Measurements from ENCODE around the gene ARHGEF16.
A peak's percentile ranks its signal among the peaks of the same experiment; 100 is the strongest.

The ARHGEF16 gene

GRCh38 chr1:3519301-3519885, 64.9 kb downstream of the ARHGEF16 start:
- no peak for DNase-seq (ENCODE audit: low spot score)

- DNase-seq (ENCODE audit: low spot score): no peak
These were observed 66.2 kb downstream of the ARHGEF16 start for GRCh38 chr1:3520419-3521378.

GRCh38 chr1:3521426-3521825, 67.0 kb downstream of the ARHGEF16 start:
- DNase-seq (ENCODE audit: low spot score): no peak

- DNase-seq (ENCODE audit: low spot score): no peak
These were observed 67.6 kb downstream of the ARHGEF16 start for GRCh38 chr1:3522112-3522511.

- no peak for DNase-seq (ENCODE audit: low spot score)
These were observed 68.2 kb downstream of the ARHGEF16 start for GRCh38 chr1:3522564-3523265.

- no peak for DNase-seq (ENCODE audit: low spot score)
These were observed 69.5 kb downstream of the ARHGEF16 start for GRCh38 chr1:3523980-3524379.

GRCh38 chr1:3524556-3525203, 70.2 kb downstream of the ARHGEF16 start:
- no peak for DNase-seq (ENCODE audit: low spot score)

GRCh38 chr1:3525551-3526482, 71.4 kb downstream of the ARHGEF16 start:
- DNase-seq (ENCODE audit: low spot score): no peak

- DNase-seq (ENCODE audit: low spot score): no peak
These were observed 73.3 kb downstream of the ARHGEF16 start for GRCh38 chr1:3527774-3528173.

- peak; percentile 66 for DNase-seq (ENCODE audit: low spot score)
These were observed 74.7 kb downstream of the ARHGEF16 start for GRCh38 chr1:3529099-3529729.

- no peak for DNase-seq (ENCODE audit: low spot score)
These were observed 75.8 kb downstream of the ARHGEF16 start for GRCh38 chr1:3530086-3530925.
